Activated T-cell treated with anti-CD3 and anti-CD28 coated beads, Interleukin-2, amount 50 U/mL, for 1 hour (primary cell): ENCODE measurements around the gene LINC01488.

ENCODE experiments used
- DNase-seq: peaks from one replicate; pipeline ENCODE4 v3.0.0-alpha.2; 2020

Gene LINC01488

GRCh38 chr11:69495441-69496201 lies 14.2 kb downstream of the LINC01488 start:
- DNase-seq, result no peak

GRCh38 chr11:69496202-69496557 lies 14.7 kb downstream of the LINC01488 start:
- DNase-seq, result no peak

- no peak for DNase-seq
Measured at GRCh38 chr11:69496631-69497220, 15.3 kb downstream of the LINC01488 start.

GRCh38 chr11:69497221-69497787 lies 15.8 kb downstream of the LINC01488 start:
- no peak for DNase-seq

GRCh38 chr11:69498614-69499175 lies 17.2 kb downstream of the LINC01488 start:
- no peak for DNase-seq

- no peak for DNase-seq
Measured at GRCh38 chr11:69499186-69499917, 17.9 kb downstream of the LINC01488 start.

- no peak for DNase-seq
Measured at GRCh38 chr11:69499918-69500284, 18.4 kb downstream of the LINC01488 start.

- DNase-seq, result no peak
Measured at GRCh38 chr11:69500285-69501120, 19.0 kb downstream of the LINC01488 start.

GRCh38 chr11:69501121-69501489 lies 19.6 kb downstream of the LINC01488 start:
- no peak for DNase-seq

- DNase-seq, result no peak
Measured at GRCh38 chr11:69501891-69502860, 20.7 kb downstream of the LINC01488 start.

- no peak for DNase-seq
Measured at GRCh38 chr11:69504127-69504526, 22.7 kb downstream of the LINC01488 start.

- no peak for DNase-seq
Measured at GRCh38 chr11:69504576-69505335, 23.3 kb downstream of the LINC01488 start.

- no peak for DNase-seq
Measured at GRCh38 chr11:69508974-69509373, 27.5 kb downstream of the LINC01488 start.

GRCh38 chr11:69509381-69509780 lies 27.9 kb downstream of the LINC01488 start:
- DNase-seq, result no peak

- DNase-seq, result no peak
Measured at GRCh38 chr11:69509846-69510390, 28.5 kb downstream of the LINC01488 start.

- no peak for DNase-seq
Measured at GRCh38 chr11:69510471-69511357, 29.3 kb downstream of the LINC01488 start.

- DNase-seq, result no peak
Measured at GRCh38 chr11:69511358-69512055, 30.0 kb downstream of the LINC01488 start.

- no peak for DNase-seq
Measured at GRCh38 chr11:69512136-69512535, 30.7 kb downstream of the LINC01488 start.
